IPS-20b (cell line): ENCODE measurements around the gene RASAL1.

Source experiments
- H3K27ac ChIP-seq: one replicate; pipeline ENCODE4 v1.5.1; 2013; ENCODE audit warnings: low read length
- H3K27me3 ChIP-seq: 2 replicates; pipeline ENCODE4 v1.6.1; 2013; ENCODE audit warnings: mild to moderate bottlenecking, low read length, inconsistent platforms; ENCODE audit not compliant: insufficient read depth
- H3K36me3 ChIP-seq: 2 replicates; pipeline ENCODE4 v1.6.1; 2013; ENCODE audit warnings: low read depth, mild to moderate bottlenecking, inconsistent platforms, low read length, moderate library complexity; ENCODE audit not compliant: insufficient read depth
- H3K4me1 ChIP-seq: 2 replicates; pipeline ENCODE4 v1.6.1; 2013; ENCODE audit warnings: mild to moderate bottlenecking, control low read depth, inconsistent platforms, low read length, moderate library complexity; ENCODE audit not compliant: insufficient read depth
- H3K4me3 ChIP-seq: 2 replicates; pipeline ENCODE4 v1.5.1; 2013; ENCODE audit warnings: mild to moderate bottlenecking, low read length, inconsistent platforms
- H3K9ac ChIP-seq: 2 replicates; pipeline ENCODE4 v1.6.1; 2013; ENCODE audit warnings: low read depth, mild to moderate bottlenecking, inconsistent platforms, low read length, moderate library complexity
- H3K9me3 ChIP-seq: 2 replicates; pipeline ENCODE4 v1.6.1; 2013; ENCODE audit warnings: mild to moderate bottlenecking, low read depth, low read length, inconsistent platforms; ENCODE audit not compliant: insufficient read depth

RASAL1 gene

DNA sequence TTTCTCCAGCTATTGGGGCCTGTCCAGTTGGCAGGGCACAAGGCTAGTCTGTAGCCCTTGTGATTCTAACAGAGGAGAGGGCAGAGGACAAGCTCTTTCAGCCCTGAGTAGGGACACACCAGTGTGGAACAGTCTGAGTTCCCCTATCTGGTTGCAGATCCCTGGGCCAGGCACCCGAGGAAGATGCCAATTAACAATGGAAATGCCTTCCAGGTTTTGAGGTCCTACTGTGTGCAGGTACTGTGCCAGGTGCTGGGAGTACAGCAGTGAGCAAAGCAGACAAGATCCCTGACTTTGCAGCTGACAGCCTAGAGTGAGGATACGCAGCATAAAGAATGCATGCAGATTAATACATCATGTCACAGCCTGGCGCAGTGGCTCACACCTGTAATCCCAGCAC, 62.0 kb downstream of the RASAL1 start:
- Histone ChIP-seq H3K36me3 (no peaks in the 10 kb centered on the region), H3K27ac (no peak overlapping the region), H3K9ac (no peak overlapping the region), H3K9me3 (no peaks in the 10 kb centered on the region), H3K27me3 (peaks cover 45% of the 10 kb centered on the region), H3K4me1 (no peaks in the 10 kb centered on the region), H3K4me3 (no peak overlapping the region)

DNA sequence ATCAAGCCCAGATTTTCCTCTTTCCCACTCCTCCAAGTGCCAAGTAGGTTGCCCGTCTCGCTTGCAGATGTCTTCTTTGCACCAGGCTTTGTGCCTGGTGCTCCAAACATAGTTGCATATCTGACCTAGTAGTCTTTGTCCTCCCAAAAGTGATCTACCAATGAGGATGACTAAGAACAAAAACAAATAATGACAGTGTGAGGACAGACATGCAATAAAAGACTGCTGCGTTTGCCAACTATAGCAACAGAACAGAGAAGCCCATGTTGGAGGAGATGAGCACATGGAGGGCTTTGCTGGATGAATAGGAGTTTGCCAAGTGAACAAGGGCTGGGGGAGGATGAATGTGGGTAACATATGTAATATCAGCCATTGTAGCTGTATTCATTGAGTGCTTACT, 63.4 kb downstream of the RASAL1 start:
- no peak overlapping the region for H3K27ac ChIP-seq
- H3K4me3 ChIP-seq, result no peak overlapping the region
- peaks cover 31% of the 10 kb centered on the region for H3K27me3 ChIP-seq
- H3K4me1 ChIP-seq, result no peaks in the 10 kb centered on the region
- H3K9ac ChIP-seq, result no peak overlapping the region
- no peaks in the 10 kb centered on the region for H3K9me3 ChIP-seq
- H3K36me3 ChIP-seq, result no peaks in the 10 kb centered on the region

DNA sequence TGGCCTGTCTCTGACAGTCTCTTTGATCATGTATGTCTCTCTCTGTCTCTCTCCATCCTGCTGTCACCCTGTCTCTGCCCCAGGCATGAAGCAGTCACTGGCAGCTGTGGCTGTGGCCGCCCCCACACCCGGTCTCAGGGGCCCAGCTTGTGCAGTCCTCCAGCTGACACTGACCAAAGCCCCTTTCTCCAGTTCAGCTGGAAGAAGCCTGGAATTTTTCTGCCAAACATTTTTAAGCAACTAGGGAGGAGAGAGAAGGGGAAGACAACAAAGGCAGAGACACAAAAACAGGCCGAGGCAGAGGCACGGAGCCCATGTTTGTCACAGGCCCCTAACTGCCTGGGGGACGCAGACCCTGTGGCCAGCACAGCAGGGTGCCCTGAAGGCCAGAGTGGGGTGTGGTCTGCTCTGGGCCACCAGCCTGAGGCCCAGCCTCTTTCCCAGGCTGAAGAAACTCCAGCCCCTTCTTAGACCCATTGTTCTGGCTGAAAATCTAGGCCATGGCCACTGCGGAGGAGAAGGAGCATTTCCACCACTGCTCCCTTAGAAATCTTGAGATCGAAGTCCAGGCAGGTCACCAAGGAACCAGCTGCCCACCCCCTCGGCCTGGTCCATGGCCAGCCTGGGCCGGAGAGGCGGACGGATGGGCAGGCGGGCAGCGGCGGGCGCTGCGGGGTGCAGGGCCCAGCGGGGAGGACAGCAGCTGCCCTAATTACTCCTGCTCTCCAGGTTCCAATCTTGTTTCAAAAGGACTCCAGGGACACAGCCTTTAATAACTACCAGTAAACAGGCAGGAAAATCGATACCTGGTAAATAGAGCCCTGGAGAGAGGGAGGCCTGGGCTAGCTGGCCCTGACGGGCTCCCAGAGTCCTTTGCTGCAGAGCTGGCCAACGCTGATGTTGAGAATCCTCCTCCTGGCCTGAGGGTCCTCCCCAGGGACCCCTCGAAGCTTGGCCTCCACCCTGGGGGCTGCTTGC, 64.1 kb downstream of the RASAL1 start:
- Histone ChIP-seq H3K27ac (no peak overlapping the region), H3K4me1 (no peaks in the 10 kb centered on the region), H3K36me3 (no peaks in the 10 kb centered on the region), H3K9me3 (no peaks in the 10 kb centered on the region), H3K27me3 (peaks cover 24% of the 10 kb centered on the region), H3K4me3 (no peak overlapping the region), H3K9ac (no peak overlapping the region)

DNA sequence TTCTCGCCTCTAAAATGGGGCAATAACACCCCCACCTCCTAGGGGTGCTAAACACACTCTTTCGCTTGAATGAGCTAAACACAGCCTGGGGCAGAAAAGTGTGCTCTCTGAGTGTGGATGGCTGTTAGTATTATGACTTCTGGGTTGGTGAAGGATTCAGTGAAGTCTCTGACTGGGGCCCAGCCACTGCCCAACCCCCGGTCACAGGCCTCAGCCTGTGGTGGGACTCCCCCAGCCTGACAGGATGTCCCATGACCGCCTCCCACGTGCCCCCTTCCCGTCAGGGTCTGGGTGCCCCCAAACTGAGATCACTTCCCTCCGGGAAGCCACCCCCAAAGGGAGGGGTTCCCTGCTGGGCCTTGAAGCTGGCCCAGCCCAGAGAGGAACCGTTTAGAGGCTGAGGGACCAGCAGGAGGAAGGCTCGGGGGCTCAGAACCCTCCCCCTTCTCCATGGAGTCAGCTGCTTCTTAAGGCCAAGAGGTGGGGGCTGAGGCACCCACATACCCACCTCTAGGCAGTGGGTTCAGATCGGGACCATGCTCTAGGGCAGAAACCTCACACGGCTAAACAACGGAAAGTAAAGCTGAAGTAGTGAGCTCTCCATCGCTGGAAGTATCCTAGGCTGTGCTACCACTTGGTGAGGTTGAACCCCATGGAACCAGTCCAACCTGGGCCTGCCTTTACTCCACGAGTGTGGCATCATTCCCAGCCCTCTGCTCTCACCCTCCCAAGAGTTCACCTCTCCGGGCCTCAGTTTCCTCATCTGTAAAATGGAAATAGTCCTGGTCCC, 65.2 kb downstream of the RASAL1 start:
- Histone ChIP-seq H3K4me3 (no peak overlapping the region), H3K4me1 (no peaks in the 10 kb centered on the region), H3K36me3 (no peaks in the 10 kb centered on the region), H3K27ac (no peak overlapping the region), H3K27me3 (peaks cover 13% of the 10 kb centered on the region), H3K9ac (no peak overlapping the region), H3K9me3 (no peaks in the 10 kb centered on the region)

DNA sequence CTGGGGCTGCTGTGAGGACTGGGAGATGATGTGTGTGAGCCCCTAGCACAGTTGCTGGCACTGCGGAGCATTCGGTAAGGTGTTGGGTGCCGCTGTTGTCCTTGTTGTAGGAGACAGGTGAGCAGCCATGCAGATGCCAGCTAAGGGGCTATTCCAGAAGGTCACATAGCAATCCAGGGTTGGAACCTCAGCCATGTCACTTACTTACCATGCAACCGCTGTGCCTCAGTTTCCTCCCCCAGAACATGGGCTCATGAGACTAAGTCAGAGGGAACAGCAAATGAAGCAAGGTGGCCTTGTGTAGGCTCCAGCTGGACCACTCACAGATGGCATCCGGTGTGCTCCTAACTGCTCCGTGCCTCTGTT, 65.8 kb downstream of the RASAL1 start:
- H3K9me3 ChIP-seq, result no peaks in the 10 kb centered on the region
- no peak overlapping the region for H3K9ac ChIP-seq
- H3K36me3 ChIP-seq, result no peaks in the 10 kb centered on the region
- peaks cover 10% of the 10 kb centered on the region for H3K27me3 ChIP-seq
- H3K27ac ChIP-seq, result no peak overlapping the region
- H3K4me1 ChIP-seq, result no peaks in the 10 kb centered on the region
- no peak overlapping the region for H3K4me3 ChIP-seq

DNA sequence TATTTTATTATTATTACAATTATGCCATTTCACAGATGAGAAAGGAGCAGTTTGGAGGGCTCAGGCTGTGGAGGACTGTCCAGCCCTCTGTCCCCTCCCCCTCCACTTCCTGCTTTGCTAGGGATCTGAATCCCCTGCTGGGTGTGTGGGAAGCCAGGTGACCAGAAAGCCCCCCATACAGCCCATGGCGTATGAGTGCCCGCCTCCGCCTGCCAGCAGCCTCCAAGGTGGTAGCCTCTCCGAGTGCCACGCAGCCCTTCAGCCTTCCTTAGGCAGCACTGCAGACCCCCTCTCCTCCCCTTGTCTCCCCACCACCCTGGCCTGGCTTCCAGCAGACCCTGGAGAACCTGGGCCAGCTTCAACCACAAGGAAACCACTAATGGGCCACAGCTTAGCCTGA, 66.4 kb downstream of the RASAL1 start:
- H3K27ac ChIP-seq, result no peak overlapping the region
- no peak overlapping the region for H3K9ac ChIP-seq
- H3K4me3 ChIP-seq, result no peak overlapping the region
- H3K27me3 ChIP-seq, result peaks cover 10% of the 10 kb centered on the region
- H3K4me1 ChIP-seq, result no peaks in the 10 kb centered on the region
- no peaks in the 10 kb centered on the region for H3K36me3 ChIP-seq
- H3K9me3 ChIP-seq, result no peaks in the 10 kb centered on the region

DNA sequence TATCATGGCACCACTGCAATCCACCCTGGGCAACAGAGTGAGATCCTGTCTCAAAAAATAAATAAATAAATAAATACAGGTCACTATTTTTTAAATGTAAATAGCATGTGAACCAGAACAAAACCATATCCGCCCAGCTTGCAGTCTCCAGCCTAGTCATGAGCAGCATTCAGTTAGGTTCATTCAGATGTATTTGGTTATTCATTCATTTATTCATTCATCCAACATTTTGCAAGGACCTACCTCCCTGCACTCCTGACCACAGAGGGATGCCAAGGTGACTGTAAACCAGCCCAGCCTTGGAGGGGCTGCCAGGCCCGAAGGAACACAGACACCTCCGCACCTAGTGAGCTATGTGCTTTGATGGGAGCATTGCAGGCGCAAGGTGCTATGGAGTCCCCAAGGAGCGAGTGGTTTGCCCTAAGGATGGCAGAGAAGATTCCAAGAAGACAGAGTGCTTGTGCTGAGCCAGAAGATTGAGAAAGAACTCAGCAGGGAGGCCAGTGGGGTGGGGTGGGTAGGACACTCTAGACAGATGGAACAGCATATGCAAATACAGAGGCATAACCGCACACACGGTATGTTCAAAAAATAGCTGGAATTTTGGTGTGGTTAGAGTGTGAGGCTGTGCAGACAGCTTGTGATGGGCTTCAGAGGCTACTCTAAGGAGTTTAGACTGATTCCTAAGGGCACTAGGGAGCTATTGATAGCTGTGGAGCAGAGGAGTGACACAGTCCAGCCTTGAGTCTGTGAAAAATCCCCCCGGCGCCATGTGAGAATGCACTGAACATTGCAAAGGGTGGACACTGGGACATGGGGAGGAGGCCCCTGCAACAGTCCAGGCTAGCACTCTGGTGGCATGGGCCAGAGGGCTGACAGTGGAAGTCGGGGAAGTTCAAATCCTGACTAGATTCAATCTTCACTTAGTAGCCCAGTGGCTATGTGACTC, 67.3 kb downstream of the RASAL1 start:
- H3K36me3 ChIP-seq, result no peaks in the 10 kb centered on the region
- H3K9me3 ChIP-seq, result no peaks in the 10 kb centered on the region
- H3K27me3 ChIP-seq, result peaks cover 17% of the 10 kb centered on the region
- H3K9ac ChIP-seq, result no peak overlapping the region
- no peak overlapping the region for H3K4me3 ChIP-seq
- no peak overlapping the region for H3K27ac ChIP-seq
- H3K4me1 ChIP-seq, result no peaks in the 10 kb centered on the region

DNA sequence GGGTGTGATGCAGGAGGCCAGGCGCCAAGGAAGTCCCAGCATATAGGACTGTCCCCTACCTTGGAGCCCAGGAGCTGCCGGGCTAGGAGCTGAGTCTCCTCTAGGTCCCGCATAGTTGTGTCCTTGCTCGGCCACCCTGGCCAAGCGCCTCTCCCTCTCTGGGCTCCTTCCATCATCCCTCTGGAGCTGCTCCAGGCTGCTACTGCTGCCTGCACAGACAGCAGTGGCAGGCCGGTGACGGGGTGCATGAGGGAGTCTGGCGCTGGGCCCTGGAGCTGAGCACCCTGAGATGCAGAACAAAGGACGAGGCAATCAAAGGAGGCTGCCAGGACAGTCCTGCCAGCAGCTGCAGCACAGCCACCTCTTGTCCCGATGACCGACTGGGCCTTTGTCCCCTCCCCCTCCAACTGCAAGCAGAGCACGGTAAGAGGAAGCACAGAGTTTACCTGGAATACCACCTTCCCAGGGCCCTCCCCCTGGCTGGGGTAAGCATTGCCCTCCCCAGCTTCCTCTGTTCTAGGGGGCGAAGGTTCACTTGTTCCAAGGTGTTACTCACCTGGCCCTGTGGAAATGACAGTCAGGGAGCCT, 68.7 kb downstream of the RASAL1 start:
- Histone ChIP-seq H3K27me3 (peaks cover 27% of the 10 kb centered on the region), H3K36me3 (no peaks in the 10 kb centered on the region), H3K4me1 (peaks cover 8% of the 10 kb centered on the region; the same call in 1 of the 2 replicates), H3K27ac (no peak overlapping the region), H3K4me3 (no peak overlapping the region), H3K9ac (no peak overlapping the region), H3K9me3 (no peaks in the 10 kb centered on the region)

DNA sequence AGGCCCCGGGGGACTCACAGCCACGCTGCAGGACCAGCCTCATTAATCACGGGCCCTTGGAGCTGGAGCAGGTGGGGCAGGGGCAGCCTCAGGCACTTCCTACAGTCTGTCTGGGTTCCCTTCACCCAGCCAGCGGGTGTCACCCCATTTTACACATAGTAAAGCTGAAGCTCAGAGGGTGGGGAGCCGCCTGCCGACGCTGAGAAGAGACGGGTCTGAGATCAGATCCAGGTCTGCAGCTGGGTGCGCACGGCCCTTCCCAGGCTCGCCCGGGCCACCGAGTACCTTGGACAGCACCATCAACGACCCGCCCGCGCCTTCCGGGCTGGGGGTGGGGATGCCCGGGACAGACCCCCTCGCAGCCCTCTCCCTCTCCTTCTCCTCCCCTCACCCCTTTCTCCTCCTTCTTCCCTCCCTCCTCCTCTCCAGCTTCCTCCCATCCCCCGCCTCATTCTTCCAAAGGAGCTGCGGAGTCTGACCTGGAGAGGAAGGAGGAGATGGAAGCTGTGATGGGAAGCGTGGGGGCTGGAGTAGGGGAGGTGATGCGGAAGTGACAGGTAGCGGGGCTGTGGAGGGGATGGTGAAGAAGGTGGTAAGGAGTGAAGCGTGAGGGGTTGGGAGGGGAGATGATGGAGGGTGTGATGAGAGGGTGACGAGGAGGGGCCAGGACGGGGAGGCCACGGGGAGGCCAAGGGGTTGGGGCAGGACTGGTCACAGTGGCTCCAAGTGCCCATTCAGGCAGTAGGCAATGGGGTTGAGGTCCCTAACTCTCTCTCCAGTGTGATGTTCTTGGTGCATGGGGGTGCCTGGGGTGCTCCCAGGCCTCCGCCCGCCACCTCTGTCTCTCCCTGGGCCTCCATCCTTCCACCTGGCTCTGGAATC, 70.2 kb downstream of the RASAL1 start:
- Histone ChIP-seq H3K27ac (no peak overlapping the region), H3K36me3 (no peaks in the 10 kb centered on the region), H3K27me3 (peaks cover 33% of the 10 kb centered on the region), H3K4me1 (peaks cover 8% of the 10 kb centered on the region; the same call in 1 of the 2 replicates), H3K4me3 (peak overlapping the region; percentile 46; the same call in 1 of the 2 replicates), H3K9me3 (no peaks in the 10 kb centered on the region), H3K9ac (no peak overlapping the region)

DNA sequence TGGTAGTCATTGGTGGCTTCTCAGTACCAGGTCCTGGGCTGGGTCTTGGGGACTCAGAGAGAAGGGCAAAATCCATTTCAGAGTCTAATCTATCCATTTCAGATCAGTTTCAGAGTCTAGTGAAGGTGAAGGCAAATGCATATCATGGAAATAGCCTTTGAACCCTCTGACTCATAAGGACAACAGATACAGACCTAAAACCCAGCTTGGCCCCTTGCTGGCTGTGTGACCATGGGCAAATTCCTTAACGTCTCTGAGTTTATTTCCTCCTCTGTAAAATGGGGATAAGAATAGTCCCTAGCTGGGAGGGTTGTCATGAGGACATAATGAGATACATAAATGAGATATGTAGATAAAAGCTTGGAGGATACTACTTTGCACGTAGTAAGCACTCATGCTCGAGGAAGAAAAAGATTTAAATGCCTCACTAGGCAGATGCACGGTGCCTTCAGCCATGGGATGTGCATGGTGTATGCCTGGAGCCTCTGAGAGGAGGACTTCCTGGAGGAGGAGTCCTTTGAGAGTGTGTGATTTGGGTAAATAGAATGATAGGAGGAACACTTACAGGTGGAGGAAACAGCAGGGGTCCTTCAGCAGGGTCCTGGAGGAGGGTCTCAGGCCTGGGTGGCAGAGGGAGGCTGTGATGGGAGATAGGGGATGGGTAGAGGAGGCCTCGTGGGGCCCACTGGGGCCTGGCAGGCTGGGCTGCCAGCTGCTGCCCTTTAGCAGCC, 71.0 kb downstream of the RASAL1 start:
- peaks cover 8% of the 10 kb centered on the region; the same call in 1 of the 2 replicates for H3K4me1 ChIP-seq
- peaks cover 39% of the 10 kb centered on the region for H3K27me3 ChIP-seq
- no peak overlapping the region for H3K27ac ChIP-seq
- no peak overlapping the region for H3K9ac ChIP-seq
- H3K4me3 ChIP-seq, result no peak overlapping the region
- no peaks in the 10 kb centered on the region for H3K36me3 ChIP-seq
- no peaks in the 10 kb centered on the region for H3K9me3 ChIP-seq
